Ovary (tissue), 9 donors: ENCODE data around the gene OPN5. TPM values are rescaled to one million over a fixed set of nuclear protein-coding genes. Genes with fewer than 3 reads are reported as not detected.

Experiments used
- DNase-seq, 5 donors: peaks; one replicate each; pipeline ENCODE4 v3.0.0-alpha.2; 2019 to 2020
- H3K27ac ChIP-seq, 2 donors: fragments of 200-600 bp; one replicate each; pipeline versions ENCODE4 v1.5.1 to v1.8.0; 2019 to 2022
- H3K27me3 ChIP-seq: fragments of 200-600 bp; one replicate; pipeline ENCODE4 v1.8.0; 2022
- H3K36me3 ChIP-seq: fragments of 200-600 bp; sonication (generic); one replicate; pipeline ENCODE4 v1.5.1; 2019
- H3K4me1 ChIP-seq: one replicate; pipeline ENCODE4 v1.8.1; 2013; ENCODE audit warnings: mild to moderate bottlenecking, moderate library complexity; ENCODE audit not compliant: insufficient read depth
- H3K4me3 ChIP-seq: fragments of 200-600 bp; sonication (generic); one replicate; pipeline ENCODE4 v1.5.1; 2017
- H3K9me3 ChIP-seq, 2 donors: fragments of 200-600 bp in 1 of 2; sonication (generic) in 1 of 2; one replicate each; pipeline versions ENCODE4 v1.5.1 to v1.8.1; 2013 to 2019; ENCODE audit warnings: mild to moderate bottlenecking in 1 of 2, moderate library complexity in 1 of 2
- CTCF ChIP-seq, 3 donors: fragments of 450-650 bp in 2 of 3; fragments of 200-600 bp in 1 of 3; IDR thresholded peaks; one replicate each; pipeline versions ENCODE4 v1.5.1 to v1.8.0; 2016 to 2022; ENCODE audit warnings: antibody characterized with exemption in 3 of 3, mild to moderate bottlenecking in 1 of 3
- EP300 ChIP-seq: sonication (generic); formaldehyde crosslinking; IDR thresholded peaks from one replicate; pipeline ENCODE4 v1.6.1; 2017; ENCODE audit warnings: antibody characterized with exemption
- POLR2A ChIP-seq: fragments of 450-650 bp; IDR thresholded peaks from one replicate; pipeline ENCODE4 v1.6.1; 2017; ENCODE audit warnings: antibody characterized with exemption, mild to moderate bottlenecking, moderate library complexity
- WGBS, 3 donors: extraction: QIAGEN DNeasy Blood & Tissue Kit in 1 of 3; methylation state at CpG; one replicate each; pipeline versions ENCODE4 v1.1.5 to v1.1.7; 2013 to 2017; 5-methylcytosine and 5-hydroxymethylcytosine counted together
- intact Hi-C, 4 donors: fragments of 100-400 bp; cut with DNase I; formaldehyde crosslinking; loops; one replicate each; pipeline versions ENCODE4 v1.11.0 to v1.15.1; 2022 to 2023
- polyA plus RNA-seq, 2 donors: library from polyadenylated mRNA; stranded (reverse); fragments of 200-250 nt in 1 of 2; fragments of 350-450 nt in 1 of 2; fragmentation: Illumina TruSeq in 1 of 2; extraction: RNeasy Lipid Tissue Mini Kit (QIAGEN cat#74804) in 1 of 2; gene quantifications; one replicate each; pipeline ENCODE4 v1.2.3, GENCODE V29; 2013 to 2014
- total RNA-seq, 7 donors: library from RNA; depleted of rRNA in 2 of 7; stranded (reverse); fragments of >200 nt in 2 of 7; fragmentation: NEBNext Ultra II Directional in 3 of 7; extraction: Animal tissue kit (Norgen Biotek cat#: 25700) in 3 of 7; gene quantifications; one replicate each; pipeline versions ENCODE4 v1.1.0 to v1.2.4, GENCODE V29; 2016 to 2023
- donor health status: DM: no; HTN: no; CAD: no; lungs with moderate emphysema.
- donor health status: DM: no; HTN: no; CAD: no.
- donor health status: Bipolar disorder and iron deficiency.
- donor health status: DM: yes; HTN: yes; CAD: no.
- donor health status: DM: no; HTN: no; CAD: no.
- donor health status: DM: yes; HTN: yes; CAD: no.

Gene OPN5
- total and polyA plus RNA-seq, 9 donors = not detected

DNA sequence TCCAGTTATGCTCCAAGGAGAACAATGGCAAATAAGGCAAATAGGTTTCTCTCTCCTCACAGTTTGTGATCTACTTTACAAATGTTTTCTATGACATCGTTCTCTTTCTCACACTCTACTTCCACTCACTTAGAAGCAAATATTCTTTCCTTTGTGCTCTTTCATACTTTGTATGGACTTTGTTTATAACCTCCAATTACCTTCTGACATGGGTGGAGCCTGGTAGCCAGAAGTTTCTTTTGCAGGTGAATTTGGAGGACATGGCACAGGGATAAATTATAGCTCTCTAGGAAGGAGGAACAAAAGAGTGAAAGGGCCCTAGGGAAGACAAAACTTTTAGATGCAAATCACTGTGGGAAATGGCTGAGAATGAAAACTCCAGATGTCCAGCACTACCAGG is 69.3 kb downstream of the OPN5 start:
- no peak for DNase-seq
- TF ChIP-seq POLR2A (no peak), CTCF (IDR thresholded peaks at IDR 0.05) (no peak), EP300 (no peak)
- WGBS, 3 donors = 91 to 92% (median 91%) methylated on average over 1 of the region's 1 CpG
- Histone ChIP-seq H3K36me3 (no peaks in the 10 kb centered on the region), H3K9me3 (no peaks in the 10 kb centered on the region), H3K4me3 (no peak overlapping the region), H3K27ac (no peak overlapping the region), H3K4me1 (no peaks in the 10 kb centered on the region), H3K27me3 (no peaks in the 10 kb centered on the region)
- intact Hi-C loops = no loop called here

- 72 to 81% (median 78%) methylated on average over 6 of the region's 6 CpGs for WGBS, 3 donors
- H3K9me3 ChIP-seq = no peaks in the 10 kb centered on the region
- TF ChIP-seq CTCF (IDR thresholded peaks at IDR 0.05) (no peak), POLR2A (no peak), EP300 (no peak)
- H3K27me3 ChIP-seq = no peaks in the 10 kb centered on the region
- intact Hi-C loops = no loop called here
- no peak for DNase-seq
- H3K36me3 ChIP-seq = no peaks in the 10 kb centered on the region
- no peaks in the 10 kb centered on the region for H3K4me1 ChIP-seq
- H3K4me3 ChIP-seq = no peak overlapping the region
- H3K27ac ChIP-seq = no peak overlapping the region
These were observed 70.9 kb downstream of the OPN5 start for GRCh38 chr6:47852727-47853126.

- Histone ChIP-seq H3K27ac (no peak overlapping the region), H3K9me3 (no peaks in the 10 kb centered on the region), H3K27me3 (no peaks in the 10 kb centered on the region), H3K4me3 (no peak overlapping the region), H3K4me1 (no peaks in the 10 kb centered on the region), H3K36me3 (no peaks in the 10 kb centered on the region)
- TF ChIP-seq CTCF (IDR thresholded peaks at IDR 0.05) (no peak), POLR2A (no peak)
- intact Hi-C loops = no loop called here
- 66 to 80% (median 68%) methylated on average over 3 of the region's 3 CpGs for WGBS, 3 donors
- DNase-seq = no peak
These were observed 71.9 kb downstream of the OPN5 start for GRCh38 chr6:47853766-47854165.

GRCh38 chr6:47854971-47855370 is 73.1 kb downstream of the OPN5 start:
- H3K4me1 ChIP-seq = no peaks in the 10 kb centered on the region
- no peaks in the 10 kb centered on the region for H3K36me3 ChIP-seq
- H3K27ac ChIP-seq = no peak overlapping the region
- no peak for DNase-seq
- TF ChIP-seq POLR2A (no peak), EP300 (no peak), CTCF (IDR thresholded peaks at IDR 0.05) (no peak)
- H3K4me3 ChIP-seq = no peak overlapping the region
- H3K9me3 ChIP-seq = no peaks in the 10 kb centered on the region
- H3K27me3 ChIP-seq = no peaks in the 10 kb centered on the region
- WGBS, 3 donors = 57 to 70% (median 66%) methylated on average over 1 of the region's 1 CpG
- intact Hi-C loops = no loop called here

DNA sequence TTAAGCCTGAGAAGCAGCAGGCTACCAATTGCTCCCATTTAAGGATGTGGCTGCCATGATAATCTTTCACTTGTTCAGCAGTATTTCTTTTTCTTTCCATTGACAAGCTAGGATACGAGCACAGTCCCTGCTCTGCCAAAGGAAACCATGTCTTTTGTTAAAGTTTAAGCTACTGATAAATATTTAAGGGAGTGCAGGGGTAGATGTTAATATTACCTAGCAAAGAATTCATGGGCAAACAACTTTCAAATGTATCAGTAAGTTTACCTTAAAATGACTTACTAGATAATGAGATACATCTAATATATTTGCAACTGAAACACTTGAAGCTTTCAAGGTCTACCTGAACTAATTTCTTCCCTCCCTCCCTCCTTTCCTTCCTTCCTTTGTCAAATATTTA is 77.3 kb downstream of the OPN5 start:
- TF ChIP-seq CTCF (IDR thresholded peaks at IDR 0.05) (no peak), POLR2A (no peak), EP300 (no peak)
- Histone ChIP-seq H3K36me3 (no peaks in the 10 kb centered on the region), H3K4me3 (no peak overlapping the region), H3K9me3 (no peaks in the 10 kb centered on the region), H3K4me1 (no peaks in the 10 kb centered on the region), H3K27ac (no peak overlapping the region), H3K27me3 (no peaks in the 10 kb centered on the region)
- intact Hi-C loops = no loop called here
- WGBS, 3 donors = 14 to 38% (median 17%) methylated on average over 1 of the region's 1 CpG
- DNase-seq = no peak
